ENCODE data around the gene GSTK1.
"Not testable (repeated sequence)": the region's sequence is repeated elsewhere in the genome, so short reads cannot be mapped to it uniquely, and the experiment has no call there.

GSTK1 gene

DNA sequence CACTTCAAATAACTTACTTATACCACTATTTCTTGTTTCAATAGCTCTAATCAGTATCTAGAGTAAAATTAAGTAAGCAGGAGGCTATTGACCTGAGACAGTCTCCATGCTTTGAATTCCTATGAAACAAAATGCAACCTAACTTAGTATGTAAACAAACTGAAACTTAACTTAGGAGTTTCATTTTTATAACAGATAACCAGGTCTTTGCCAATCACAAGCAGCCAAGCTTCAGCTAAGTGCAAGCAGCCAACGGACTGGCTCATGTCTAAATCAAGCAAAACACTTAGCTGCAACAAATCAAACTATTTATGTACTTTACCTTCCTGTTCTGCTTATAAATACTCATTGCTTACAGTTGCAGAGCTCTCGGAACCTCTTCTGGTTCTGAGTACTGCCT is 4.4 kb upstream of the GSTK1 start:
- intact Hi-C loops (cut with DNase I): no loop called here

DNA sequence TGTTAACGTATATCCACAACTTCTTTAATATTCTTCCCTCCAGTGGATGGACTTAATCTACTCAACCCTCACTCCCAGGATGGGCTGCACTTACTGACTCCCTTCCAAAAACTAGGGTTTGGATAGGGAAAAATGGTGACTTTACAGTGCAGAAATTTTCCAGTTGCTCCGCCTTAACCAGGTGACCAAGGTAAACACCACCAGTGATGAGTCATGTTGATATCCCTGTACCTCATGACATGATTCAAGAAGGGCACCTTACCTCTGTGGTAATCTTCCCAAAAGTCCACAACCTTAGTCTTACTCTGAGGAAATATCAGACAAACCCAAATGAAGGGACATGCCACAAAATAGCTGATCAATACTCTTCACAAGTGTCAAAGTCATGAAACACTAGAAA is 3.5 kb upstream of the GSTK1 start:
- DNase-seq: no peak
- intact Hi-C loops (cut with DNase I): no loop called here

More for the DNA sequence above, 4.4 kb upstream of the GSTK1 start:
- no peak for DNase-seq

DNA sequence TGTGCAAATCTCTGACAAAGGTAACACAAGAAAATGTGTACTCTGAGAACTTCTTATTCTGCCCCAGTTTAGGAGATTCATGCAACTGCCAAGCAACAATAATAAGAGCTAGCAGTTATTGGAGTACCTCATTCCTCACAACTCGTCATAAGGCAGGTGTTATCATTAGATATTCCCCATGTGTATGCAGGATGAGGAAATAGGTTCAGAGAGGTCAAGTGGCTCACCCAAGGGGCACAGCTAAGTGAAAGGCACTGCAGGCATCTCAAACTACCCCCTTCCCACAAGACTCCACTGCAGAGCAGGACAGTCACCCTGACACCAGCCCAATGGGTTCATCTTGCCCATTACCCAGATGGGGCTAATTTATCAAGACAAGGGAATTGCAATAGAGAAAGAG is 1.3 kb upstream of the GSTK1 start:
- intact Hi-C loops (cut with DNase I): no loop called here
- no peak for DNase-seq

DNA sequence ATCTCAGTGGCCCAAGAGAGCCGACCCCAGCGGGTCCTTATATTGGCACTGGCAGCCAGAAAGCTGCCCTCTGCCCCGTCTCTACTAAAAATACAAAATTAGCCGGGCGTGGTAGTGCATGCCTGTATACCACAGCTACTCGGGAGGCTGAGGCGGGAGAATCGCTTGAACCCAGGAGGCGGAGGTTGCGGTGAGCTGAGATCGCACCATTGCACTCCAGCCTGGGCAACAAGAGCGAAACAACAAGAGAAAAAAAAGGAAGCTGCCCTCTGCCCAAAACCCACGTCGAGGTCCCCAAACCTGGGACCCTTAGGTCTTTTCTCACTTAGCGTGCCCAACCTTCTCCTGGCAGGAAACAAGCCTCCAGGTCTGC is 941 bp downstream of the GSTK1 start:
- DNase-seq; intact Hi-C loops (cut with DNase I): not testable (repeated sequence)

DNA sequence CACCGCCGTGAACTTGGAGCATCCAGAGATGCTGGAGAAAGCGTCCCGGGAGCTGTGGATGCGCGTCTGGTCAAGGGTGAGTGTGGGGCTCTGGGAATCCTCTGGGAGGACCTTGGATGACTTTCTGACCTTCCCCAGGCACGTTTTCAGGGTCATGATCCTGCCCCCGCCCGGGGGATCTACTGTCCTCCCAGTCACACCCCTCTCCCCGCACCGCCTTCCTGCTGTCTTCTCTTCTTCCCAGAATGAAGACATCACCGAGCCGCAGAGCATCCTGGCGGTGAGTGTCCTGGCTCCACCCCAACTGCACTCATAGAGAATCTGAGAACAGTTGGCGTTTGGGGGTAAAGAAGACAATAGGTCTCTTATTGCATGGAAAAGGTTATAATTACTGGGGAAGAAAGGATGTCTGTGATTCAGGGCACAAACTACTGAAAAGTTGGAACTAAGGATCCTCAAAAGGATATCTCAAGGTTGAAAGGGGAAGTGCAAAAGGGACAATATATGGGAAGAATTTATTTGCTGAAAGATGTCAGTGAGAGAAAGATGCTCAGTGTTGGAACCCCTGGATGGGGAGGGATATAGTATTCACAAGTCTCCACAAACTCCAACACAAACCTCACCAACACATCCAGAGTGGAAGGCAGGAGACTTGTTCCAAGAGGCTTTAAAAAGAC is 1.9 kb downstream of the GSTK1 start:
- intact Hi-C loops (cut with DNase I): no loop called here
- peak in 1 of 42 donors; percentile 22 for DNase-seq

DNA sequence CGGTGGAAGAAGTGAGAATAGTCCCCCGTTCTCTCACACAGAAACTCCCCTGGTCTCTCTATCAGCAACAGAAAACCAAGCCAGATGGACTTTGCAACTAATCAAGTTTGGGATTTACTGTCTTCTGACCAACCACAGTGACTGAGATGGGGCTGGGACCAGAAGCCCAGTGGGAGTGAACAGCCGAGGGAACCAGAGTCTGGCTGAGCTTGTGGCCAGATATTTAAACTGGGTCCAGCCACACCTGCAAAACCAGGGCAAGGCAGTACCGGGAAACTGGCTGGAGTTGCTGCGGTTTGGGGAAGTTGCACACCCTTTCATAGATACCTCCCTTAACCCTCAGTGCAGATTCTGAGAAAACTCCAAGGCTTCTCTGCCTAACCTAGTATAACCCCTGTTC is 6.0 kb downstream of the GSTK1 start:
- intact Hi-C loops (cut with DNase I): no loop called here
- DNase-seq: peak in 1 of 42 donors; percentile 35

DNA sequence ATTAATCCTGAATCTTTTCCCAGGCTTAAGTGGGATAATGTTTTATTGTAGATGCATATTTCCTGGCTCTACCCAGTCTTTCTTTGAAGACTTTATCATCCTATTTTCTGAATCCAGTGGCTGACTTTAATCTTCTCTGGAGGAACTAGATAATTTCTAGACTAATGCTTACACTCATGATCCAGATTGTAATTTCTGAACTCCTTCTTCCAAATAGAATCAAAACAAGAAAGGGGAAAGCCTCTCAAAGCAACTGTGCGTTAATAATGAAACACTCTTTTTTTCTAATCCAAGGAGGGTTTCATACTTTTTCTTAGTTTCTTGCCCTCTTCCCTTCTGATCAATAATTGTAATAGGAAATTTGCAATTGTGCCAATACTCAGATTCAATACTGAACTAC is 8.0 kb downstream of the GSTK1 start:
- no peak for DNase-seq
- intact Hi-C loops (cut with DNase I): no loop called here

DNA sequence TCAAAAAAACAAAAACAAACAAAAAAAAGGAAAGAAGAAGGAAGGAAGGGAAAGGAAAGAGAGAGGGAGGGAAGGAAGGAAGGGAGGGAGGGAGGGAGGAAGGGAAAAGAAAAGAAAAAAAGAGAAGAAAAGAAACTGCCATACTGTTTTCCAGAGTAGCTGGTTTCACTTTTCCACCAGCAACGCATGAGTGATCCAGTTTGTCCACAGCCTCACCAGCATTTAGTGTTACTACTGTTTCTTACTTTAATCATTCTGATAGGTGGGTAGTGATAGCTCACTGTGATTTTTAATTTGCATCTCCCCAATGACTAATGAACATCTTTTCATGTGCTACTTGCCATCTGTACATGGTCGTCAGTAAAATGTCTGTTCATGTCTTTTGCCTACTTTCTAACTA is 9.6 kb downstream of the GSTK1 start:
- DNase-seq: no peak
- intact Hi-C loops (cut with DNase I): no loop called here

DNA sequence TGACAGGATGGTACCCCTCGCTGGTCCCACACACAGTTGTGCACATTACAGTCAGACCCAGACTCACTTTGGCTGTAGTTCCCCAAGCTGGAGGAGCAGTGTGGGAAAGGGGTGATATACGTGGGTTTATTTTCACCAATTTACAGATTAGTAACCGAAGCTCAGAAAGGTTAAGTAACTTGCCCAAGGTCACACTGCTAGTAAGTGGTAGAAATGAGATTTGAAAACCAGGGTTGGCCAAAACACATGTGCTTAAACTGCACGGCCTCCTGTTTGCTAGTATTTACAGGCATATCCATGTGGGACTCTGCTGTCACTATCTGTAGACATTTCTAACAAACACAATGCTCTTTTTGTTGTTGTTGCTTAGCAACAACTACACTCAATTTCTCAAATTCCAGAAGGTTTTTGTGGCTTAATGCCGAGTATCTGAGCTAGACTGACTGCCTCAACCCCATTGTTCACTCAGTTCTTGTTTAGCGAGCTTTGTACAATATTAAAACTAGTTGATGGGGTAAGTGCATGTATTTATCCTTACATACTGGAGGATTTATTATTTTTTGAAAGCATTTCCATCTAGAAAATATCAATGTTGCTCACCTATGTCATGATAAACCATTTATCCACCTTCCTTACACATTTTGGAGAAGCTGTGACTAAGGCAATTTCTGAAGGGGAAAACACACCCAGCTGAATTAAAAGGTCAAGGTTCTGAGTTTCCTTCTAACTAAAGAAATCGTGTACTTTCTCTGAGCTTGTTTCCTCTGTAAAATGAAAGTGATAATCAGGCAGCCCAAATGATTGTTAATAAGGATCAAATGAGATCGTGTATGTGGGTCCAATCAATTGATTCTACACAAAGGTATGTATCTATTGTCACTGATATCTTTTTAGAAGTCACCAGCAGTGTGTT is 16.2 kb downstream of the GSTK1 start:
- peak in 11 of 42 donors; percentile 28 to 80 (median 45) for DNase-seq
- intact Hi-C loops (cut with DNase I): no loop called here

DNA sequence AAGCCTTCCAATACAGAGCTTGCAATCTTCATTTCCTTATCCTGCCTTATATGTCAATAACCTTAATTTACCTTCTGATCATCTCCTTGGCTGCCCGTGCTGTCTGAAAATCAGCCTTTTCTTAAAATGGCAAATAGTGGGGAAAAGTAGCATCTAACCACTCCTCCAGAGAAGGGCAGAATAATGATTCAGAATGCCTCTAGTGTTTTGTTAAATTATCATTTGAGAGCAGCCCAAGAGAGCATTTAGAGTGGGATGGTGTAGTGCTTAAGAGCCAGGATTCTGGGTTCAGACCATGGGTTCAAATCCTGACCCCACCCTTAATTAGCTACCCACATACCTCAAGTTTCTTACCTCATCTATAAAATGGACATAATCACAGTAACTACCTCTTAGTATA is 16.9 kb downstream of the GSTK1 start:
- DNase-seq: no peak
- intact Hi-C loops (cut with DNase I): no loop called here

DNA sequence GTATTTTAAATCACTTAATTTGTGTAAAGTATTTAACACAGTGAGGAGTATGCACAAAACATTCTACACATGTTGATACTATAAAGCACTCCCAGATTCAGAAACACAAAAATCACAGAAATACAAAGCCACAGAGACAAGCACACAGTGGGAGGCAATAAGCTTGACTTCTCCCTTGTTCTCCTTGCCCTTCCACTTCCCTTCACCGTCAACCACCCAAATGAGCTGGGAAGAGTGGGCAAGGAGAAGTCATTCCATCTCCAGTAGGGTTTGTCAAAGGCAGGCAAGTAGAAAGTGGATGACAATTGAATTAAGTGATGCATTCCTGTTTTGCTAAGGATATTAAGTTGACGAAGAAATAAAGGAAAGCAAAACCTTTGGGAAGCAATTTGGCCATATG is 17.3 kb downstream of the GSTK1 start:
- intact Hi-C loops (cut with DNase I): no loop called here
- no peak for DNase-seq

DNA sequence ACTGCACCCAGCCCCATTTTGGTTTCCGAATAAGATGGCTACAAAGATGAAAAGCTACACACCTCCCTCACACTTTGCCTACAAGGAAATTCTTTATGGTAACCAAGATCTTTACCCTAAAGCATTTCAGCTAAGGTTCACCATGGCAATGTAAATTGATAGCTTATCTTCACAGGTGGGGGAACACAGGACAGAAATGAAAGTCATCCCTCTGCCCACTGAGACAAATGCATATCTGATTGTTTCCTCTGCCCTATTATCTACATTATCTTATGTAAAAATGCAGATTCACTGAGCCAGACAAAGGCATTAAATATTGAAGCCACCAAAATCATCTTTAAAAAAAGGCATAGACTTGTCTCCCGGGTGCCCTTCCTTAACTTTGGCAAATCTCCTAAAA is 18.3 kb downstream of the GSTK1 start:
- intact Hi-C loops (cut with DNase I): no loop called here
- DNase-seq: peak in 1 of 42 donors; percentile 37

DNA sequence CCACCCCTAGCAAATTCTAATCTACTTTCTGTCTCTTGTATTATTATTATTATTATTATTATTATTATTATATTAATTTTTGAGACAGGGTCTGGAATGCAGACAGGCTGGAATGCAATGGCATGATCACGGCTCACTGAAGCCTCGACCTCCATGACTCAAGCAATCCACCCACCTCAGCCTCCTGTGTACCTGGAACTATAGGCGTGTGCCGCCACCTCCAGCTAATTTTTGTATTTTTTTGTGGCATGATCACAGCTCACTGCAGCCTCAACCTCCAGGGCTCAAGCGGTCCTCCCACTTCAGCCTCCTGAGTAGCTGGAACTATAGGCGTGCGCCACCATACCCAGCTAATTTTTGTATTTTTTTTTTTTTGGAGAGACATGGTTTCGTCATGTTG is 18.9 kb downstream of the GSTK1 start:
- intact Hi-C loops (cut with DNase I): no loop called here
- peak in 17 of 42 donors; percentile 17 to 73 (median 50) for DNase-seq

DNA sequence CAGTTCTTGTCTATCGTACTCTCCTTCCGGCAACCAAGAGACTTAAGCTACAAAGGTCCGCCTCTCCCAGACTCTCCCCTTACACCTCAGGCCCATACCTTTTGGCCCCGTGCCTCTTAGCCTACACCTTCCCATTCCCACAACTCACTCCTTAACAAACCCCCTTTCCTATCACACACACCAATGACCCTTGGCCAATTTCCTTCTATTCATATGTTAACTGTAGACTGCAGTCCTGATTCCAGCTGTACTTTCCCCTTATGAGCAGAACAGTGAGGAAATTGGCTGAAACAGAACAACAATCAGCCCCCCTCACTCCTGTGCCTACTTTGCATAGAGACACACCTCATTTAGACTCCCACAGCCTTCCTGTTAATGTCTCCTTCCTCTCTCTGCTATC is 20.1 kb downstream of the GSTK1 start:
- intact Hi-C loops (cut with DNase I): no loop called here

DNA sequence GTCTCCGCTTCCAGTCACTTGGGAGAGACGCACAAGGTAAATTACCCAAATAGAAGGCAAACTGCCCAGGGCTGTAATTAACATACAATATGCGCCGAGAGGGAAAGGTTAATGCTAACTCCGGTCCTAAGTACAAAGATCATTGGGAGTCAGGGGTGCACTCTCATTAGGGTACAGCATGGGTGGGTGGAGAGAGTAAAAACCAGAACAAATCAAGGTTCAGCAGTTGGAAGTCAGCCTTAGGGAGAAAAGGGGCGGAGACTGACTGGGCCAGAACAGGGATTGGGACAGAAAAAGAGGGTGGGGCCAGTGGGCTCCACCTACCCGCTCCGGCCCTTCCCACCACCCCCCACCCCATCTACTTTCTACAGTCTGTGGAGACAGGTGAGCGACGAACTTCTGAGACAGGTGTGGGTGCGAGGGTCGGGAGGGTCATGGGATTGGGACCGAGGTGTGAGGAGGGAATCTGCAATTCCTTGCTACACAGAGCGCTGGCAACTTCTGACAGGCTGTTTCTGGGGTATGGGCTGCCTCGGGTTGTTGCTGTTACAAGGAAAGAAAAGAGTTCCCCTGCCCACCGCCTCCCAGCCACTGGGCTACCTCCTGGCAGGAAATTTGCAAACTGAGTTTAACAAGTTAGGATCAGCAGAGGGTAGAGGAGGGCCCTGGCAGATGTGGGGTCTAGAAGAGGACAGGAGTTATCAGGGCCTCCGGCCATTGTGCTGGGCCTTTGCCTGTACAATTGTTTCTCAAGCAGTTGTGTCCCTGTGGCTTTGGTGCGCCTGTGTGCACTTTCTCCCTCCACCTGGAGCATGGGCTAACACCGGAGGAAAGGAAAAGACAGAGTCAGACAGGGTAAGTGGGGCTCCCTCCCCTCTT is 21.6 kb downstream of the GSTK1 start, which contains the start of gene TMEM139:
Gene TMEM139 (plus strand): TSS at position 368 of the 879 bp plus-strand sequence. CDS start 1,000 bp downstream, outside the sequence.
- peak in 14 of 42 donors; percentile 18 to 66 (median 44) for DNase-seq
- intact Hi-C loops (cut with DNase I): no loop called here

More for the DNA sequence above, 20.1 kb downstream of the GSTK1 start:
- DNase-seq: no peak

DNA sequence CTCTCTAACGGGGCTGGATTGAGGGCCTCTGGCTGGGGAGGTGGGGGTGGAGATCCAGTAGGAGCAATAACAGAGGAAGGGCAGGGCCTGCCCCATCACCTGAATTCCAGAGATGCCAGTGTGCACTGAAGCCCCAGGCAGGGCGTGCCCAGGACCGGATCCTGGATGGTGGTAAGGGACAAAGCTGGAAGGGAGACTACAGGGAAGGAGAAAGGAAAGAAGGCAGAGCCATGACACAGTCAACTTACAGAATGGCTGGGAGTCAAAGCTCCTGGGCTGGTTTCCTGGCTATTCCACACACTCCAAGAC is 22.2 kb downstream of the GSTK1 start:
- intact Hi-C loops (cut with DNase I): no loop called here
- no peak for DNase-seq

DNA sequence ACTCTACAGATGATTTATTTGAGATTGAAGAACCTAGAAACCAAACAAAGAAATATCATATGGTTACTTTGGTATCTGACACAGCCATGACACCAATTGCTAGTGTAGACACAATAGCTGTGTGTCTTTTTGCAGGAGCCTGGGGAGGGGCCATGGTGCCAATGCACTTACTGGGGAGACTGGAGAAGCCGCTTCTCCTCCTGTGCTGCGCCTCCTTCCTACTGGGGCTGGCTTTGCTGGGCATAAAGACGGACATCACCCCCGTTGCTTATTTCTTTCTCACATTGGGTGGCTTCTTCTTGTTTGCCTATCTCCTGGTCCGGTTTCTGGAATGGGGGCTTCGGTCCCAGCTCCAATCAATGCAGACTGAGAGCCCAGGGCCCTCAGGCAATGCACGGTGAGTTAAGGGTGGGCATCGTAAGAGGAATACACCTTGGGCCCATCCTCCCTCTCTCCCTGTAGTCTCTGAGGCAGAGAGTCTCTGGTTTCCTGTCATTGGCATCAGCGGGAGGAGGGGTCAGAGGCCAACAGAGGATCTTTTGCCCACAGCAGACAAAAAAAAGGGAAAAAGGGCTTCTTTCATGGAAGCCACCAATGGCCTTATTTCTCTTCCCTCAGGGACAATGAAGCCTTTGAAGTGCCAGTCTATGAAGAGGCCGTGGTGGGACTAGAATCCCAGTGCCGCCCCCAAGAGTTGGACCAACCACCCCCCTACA is 22.7 kb downstream of the GSTK1 start:
- intact Hi-C loops (cut with DNase I): no loop called here
- DNase-seq: peak in 36 of 42 donors; percentile 25 to 86 (median 67)

DNA sequence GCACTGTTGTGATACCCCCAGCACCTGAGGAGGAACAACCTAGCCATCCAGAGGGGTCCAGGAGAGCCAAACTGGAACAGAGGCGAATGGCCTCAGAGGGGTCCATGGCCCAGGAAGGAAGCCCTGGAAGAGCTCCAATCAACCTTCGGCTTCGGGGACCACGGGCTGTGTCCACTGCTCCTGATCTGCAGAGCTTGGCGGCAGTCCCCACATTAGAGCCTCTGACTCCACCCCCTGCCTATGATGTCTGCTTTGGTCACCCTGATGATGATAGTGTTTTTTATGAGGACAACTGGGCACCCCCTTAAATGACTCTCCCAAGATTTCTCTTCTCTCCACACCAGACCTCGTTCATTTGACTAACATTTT is 23.3 kb downstream of the GSTK1 start:
- intact Hi-C loops (cut with DNase I): no loop called here

DNA sequence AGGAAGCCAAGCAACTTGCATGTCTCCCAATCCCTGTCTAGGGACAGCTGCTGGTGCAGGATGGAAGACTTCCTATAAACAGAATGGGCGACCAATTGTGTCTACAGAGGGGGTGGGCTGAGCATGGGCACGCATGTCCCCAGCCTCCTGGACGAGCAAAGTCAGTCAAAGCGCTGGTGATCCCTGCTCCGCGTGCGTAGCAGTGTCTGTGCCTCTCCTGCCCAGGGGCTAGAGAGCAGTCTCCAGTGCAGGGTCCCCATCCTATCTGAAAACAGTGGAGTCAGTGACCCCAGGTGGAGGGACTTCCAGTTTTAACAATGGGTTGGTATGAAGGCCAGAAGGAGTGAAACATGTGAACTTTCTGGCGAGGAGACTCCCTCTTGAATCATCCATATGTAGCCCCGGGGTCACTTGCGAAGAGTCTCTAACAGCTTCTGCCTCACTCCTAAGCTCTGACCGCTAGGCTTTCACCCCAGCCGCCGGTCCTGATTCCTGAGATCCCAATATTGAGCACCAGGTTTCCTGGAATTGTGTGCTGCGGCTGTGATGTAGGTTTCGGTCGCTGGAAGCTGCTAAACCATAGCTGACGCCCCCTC is 24.2 kb downstream of the GSTK1 start:
- intact Hi-C loops (cut with DNase I): no loop called here

More for the DNA sequence above, 23.3 kb downstream of the GSTK1 start:
- DNase-seq: peak in 36 of 42 donors; percentile 21 to 87 (median 62)

More for the DNA sequence above, 24.2 kb downstream of the GSTK1 start:
- DNase-seq: peak in 2 of 42 donors; percentile 17 to 19

Data from head of caudate nucleus (tissue), 42 donors.